ENCODE measurements around the gene BCR.

BCR gene

DNA sequence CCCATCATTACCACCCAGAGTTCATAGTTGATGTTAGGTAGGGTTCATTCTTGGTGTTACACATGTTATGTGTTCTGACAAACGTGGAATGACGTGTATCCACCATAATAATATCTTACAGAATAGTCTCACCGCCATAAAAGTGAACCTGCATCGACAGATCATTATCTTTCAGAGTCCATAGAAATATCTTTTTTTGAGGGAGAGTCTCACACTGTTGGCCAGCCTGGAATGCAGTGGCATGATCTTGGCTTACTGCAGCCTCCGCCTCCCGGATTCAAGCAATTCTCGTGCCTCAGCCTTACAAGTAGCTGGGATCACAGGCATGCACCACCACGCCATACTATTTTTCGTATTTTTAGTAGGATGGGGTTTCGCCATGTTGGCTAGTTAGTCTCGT is 113.9 kb downstream of the BCR start:
- Histone ChIP-seq H3K27me3 (replicated peaks; ENCODE audit: control insufficient read depth, insufficient read depth, low read length) (no peaks in the 10 kb centered on the region), H3K36me3 (ENCODE audit: control insufficient read depth, insufficient read depth, low read length) (peaks cover 23% of the 10 kb centered on the region), H3K4me3 (replicated peaks; ENCODE audit: low read depth, low read length) (no peak overlapping the region)
- no peak for DNase-seq (ENCODE audit: extremely low read depth, insufficient read length)
- TF ChIP-seq, protein P1, sequence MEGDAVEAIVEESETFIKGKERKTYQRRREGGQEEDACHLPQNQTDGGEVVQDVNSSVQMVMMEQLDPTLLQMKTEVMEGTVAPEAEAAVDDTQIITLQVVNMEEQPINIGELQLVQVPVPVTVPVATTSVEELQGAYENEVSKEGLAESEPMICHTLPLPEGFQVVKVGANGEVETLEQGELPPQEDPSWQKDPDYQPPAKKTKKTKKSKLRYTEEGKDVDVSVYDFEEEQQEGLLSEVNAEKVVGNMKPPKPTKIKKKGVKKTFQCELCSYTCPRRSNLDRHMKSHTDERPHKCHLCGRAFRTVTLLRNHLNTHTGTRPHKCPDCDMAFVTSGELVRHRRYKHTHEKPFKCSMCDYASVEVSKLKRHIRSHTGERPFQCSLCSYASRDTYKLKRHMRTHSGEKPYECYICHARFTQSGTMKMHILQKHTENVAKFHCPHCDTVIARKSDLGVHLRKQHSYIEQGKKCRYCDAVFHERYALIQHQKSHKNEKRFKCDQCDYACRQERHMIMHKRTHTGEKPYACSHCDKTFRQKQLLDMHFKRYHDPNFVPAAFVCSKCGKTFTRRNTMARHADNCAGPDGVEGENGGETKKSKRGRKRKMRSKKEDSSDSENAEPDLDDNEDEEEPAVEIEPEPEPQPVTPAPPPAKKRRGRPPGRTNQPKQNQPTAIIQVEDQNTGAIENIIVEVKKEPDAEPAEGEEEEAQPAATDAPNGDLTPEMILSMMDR (IDR thresholded peaks at IDR 0.05; ENCODE audit: insufficient read depth, low read length, poor library complexity, severe bottlenecking), result no peak

DNA sequence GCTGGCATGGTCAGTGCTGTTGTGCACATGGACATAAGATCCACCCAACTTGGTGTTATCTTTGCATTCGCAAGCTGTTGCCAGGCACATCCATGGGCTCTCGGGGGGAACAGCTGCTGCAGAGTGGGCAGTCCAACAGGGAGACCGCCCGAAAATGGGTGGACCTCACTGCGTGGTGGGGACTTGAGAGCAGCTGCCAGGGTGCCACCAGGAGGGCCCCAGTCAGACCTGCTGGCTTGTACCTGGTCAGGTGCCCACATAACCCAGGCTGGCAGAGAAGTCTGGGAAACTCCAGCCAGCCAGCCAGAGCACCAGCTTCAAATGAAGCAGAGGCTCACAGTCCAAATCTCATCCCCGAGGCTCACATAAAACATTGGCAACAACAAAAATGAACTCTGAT is 120.2 kb downstream of the BCR start:
- no peak for DNase-seq (ENCODE audit: extremely low read depth, insufficient read length)
- H3K4me3 ChIP-seq (replicated peaks; ENCODE audit: low read depth, low read length), result no peak overlapping the region
- TF ChIP-seq, protein P1 (IDR thresholded peaks at IDR 0.05; ENCODE audit: insufficient read depth, low read length, poor library complexity, severe bottlenecking), result no peak
- H3K36me3 ChIP-seq (ENCODE audit: control insufficient read depth, insufficient read depth, low read length), result peaks cover 16% of the 10 kb centered on the region
- no peaks in the 10 kb centered on the region for H3K27me3 ChIP-seq (replicated peaks; ENCODE audit: control insufficient read depth, insufficient read depth, low read length)

DNA sequence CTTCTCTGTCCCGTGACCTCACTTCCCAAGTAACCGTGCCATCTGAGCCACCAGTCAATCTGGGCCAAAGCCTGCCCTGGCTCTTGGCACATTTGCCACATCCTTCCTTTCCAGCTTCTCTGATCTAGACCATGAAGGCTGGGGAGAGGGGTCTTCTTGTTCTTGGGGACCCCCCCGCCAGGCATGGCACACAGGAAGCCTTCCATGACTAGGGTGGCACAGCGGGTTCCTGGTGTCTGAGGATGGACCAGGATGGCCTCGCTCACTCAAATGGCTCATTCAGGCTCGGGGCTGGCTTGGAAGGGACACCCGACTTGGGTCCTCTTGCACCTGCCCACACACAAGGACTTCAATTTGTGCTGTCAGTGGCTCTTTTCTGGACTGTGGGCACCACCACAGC is 121.3 kb downstream of the BCR start:
- no peaks in the 10 kb centered on the region for H3K27me3 ChIP-seq (replicated peaks; ENCODE audit: control insufficient read depth, insufficient read depth, low read length)
- no peak overlapping the region for H3K4me3 ChIP-seq (replicated peaks; ENCODE audit: low read depth, low read length)
- DNase-seq (ENCODE audit: extremely low read depth, insufficient read length), result no peak
- TF ChIP-seq, protein P1 (IDR thresholded peaks at IDR 0.05; ENCODE audit: insufficient read depth, low read length, poor library complexity, severe bottlenecking), result no peak
- peaks cover 12% of the 10 kb centered on the region for H3K36me3 ChIP-seq (ENCODE audit: control insufficient read depth, insufficient read depth, low read length)

DNA sequence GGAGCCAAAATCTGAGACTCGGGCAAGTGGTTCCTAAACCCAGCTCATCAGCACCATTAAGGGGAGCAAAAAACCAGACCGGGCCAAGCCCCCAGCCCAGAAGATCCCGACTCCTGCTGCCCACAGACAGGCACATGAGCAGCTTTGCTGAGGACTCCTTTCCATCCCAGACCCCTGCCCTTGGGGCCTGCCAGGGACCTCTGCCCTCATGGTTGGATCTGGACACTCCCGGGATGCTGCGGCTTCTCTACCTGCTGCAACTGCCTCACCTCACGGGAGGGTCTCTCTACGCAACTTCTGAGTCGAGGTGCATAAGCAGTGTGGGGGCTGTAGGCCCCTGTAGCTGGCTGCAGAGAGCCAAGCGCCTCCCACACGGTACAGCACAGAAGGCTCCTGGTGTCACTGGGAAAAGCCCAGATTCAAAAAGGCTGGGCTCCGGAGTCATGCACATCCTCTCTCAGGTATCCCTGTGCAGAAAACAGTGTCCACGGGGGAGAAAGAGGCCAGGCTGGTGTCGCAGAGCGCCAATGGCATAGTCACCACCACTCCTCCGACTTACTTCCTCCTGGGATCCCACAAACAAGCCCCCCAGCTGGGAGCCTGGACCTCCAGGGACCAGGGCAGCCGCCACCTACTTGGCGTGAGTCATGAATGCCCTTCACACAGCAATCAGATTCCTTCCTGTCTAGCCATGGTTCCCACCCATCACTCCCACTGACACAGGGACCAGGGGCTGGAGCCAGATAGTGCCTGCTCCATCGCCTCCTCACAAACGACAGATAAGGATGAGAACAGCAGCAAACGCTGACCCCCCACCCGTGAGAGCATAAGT is 122.1 kb downstream of the BCR start:
- TF ChIP-seq, protein P1 (IDR thresholded peaks at IDR 0.05; ENCODE audit: insufficient read depth, low read length, poor library complexity, severe bottlenecking), result no peak
- DNase-seq (ENCODE audit: extremely low read depth, insufficient read length), result no peak
- no peak overlapping the region for H3K4me3 ChIP-seq (replicated peaks; ENCODE audit: low read depth, low read length)
- no peaks in the 10 kb centered on the region for H3K27me3 ChIP-seq (replicated peaks; ENCODE audit: control insufficient read depth, insufficient read depth, low read length)
- peaks cover 7% of the 10 kb centered on the region for H3K36me3 ChIP-seq (ENCODE audit: control insufficient read depth, insufficient read depth, low read length)

DNA sequence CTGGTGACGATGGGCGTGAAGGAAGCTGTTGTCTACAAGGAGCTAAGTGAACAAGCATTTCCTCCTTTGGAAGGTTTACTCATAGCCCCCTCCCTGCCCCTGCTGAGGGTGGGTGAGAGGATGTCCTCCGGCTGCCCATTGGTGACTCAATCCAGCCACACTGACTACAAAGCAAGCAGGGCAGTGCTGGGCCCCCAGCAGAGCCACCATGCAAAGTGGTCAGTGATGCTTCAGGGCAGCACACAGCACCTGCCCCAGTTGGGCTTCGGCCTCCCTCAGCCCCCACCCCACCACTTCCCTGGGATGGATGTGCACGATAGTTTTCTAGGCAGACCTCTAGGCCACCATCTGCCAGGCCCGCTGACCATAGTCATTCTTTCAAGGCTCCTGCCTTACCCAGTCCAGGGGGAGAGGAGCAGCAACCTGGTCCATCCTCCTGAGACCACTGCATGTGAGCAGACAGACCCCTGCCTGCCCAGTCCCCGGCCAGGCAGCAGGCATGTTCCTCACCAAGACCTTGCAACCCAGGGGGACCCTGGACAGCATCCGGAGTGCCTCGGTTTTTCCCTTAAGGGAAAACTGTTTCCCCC is 125.1 kb downstream of the BCR start:
- no peak overlapping the region for H3K4me3 ChIP-seq (replicated peaks; ENCODE audit: low read depth, low read length)
- H3K36me3 ChIP-seq (ENCODE audit: control insufficient read depth, insufficient read depth, low read length), result peaks cover 4% of the 10 kb centered on the region
- H3K27me3 ChIP-seq (replicated peaks; ENCODE audit: control insufficient read depth, insufficient read depth, low read length), result no peaks in the 10 kb centered on the region
- DNase-seq (ENCODE audit: extremely low read depth, insufficient read length), result no peak
- TF ChIP-seq, protein P1 (IDR thresholded peaks at IDR 0.05; ENCODE audit: insufficient read depth, low read length, poor library complexity, severe bottlenecking), result no peak

All from GM06990 (cell line).